Measurements from ENCODE around the gene RAPGEF2. TPM values are rescaled to one million over a fixed set of nuclear protein-coding genes. Genes with fewer than 3 reads are reported as not detected.

Gene RAPGEF2
- total RNA-seq, 1 experiment from 2014 or later = 37.1 TPM

- no peak for DNase-seq
- Histone ChIP-seq H2BK12ac (ENCODE audit: insufficient read length, low read depth, low read length) (no peak overlapping the region), H3K9ac (ENCODE audit: extremely low read depth, insufficient read length, low read length) (no peak overlapping the region), H3K23me2 (ENCODE audit: insufficient read length, low read depth, low read length, poor library complexity, severe bottlenecking) (no peaks in the 10 kb centered on the region), H3K9me3 (ENCODE audit: control insufficient read depth, low read depth, low read length) (no peaks in the 10 kb centered on the region), H3K18ac (ENCODE audit: insufficient read length, low read depth, low read length) (no peak overlapping the region), H3K27ac (ENCODE audit: insufficient read length, low read depth, low read length) (no peak overlapping the region), H4K8ac (replicated peaks; ENCODE audit: insufficient read length, low read depth, low read length) (no peak overlapping the region), H3T11ph (ENCODE audit: low read length) (no peak overlapping the region), H3K79me2 (ENCODE audit: insufficient read depth, low read length) (no peaks in the 10 kb centered on the region), H4K5ac (ENCODE audit: insufficient read length, low read depth, low read length) (no peak overlapping the region), H4K20me1 (ENCODE audit: control insufficient read depth, insufficient read depth, insufficient read length) (no peaks in the 10 kb centered on the region), H4K91ac (ENCODE audit: insufficient read length, low read depth, low read length) (no peak overlapping the region), H2BK15ac (ENCODE audit: low read depth, low read length) (no peak overlapping the region), H3K23ac (ENCODE audit: insufficient read length, low read depth, low read length) (no peak overlapping the region), H3K4ac (ENCODE audit: low read depth, low read length) (no peak overlapping the region), H3K79me1 (ENCODE audit: insufficient read depth, low read depth, low read length, poor library complexity, severe bottlenecking) (no peaks in the 10 kb centered on the region), H3K27me3 (ENCODE audit: insufficient read depth, low read length) (no peaks in the 10 kb centered on the region), H3K14ac (ENCODE audit: insufficient read depth, low read length) (no peak overlapping the region), H2BK5ac (ENCODE audit: insufficient read length, low read length) (no peak overlapping the region), H2AFZ (ENCODE audit: low read length) (no peak overlapping the region), H3K4me1 (ENCODE audit: insufficient read depth, low read length) (no peaks in the 10 kb centered on the region), H2AK5ac (ENCODE audit: insufficient read length, low read length) (no peak overlapping the region), H2BK120ac (ENCODE audit: low read depth, low read length, poor library complexity, severe bottlenecking) (no peak overlapping the region), H3K4me2 (ENCODE audit: insufficient read depth, insufficient read length, low read length) (no peak overlapping the region), H3K56ac (ENCODE audit: insufficient read length, low read depth, low read length) (no peak overlapping the region), H2BK20ac (ENCODE audit: low read depth, low read length, poor library complexity, severe bottlenecking) (no peak overlapping the region)
- Mint-ChIP-seq H3K9me3 (no peaks in the 10 kb centered on the region), H3K27ac (no peak overlapping the region), H3K27me3 (ENCODE audit: low read depth) (no peaks in the 10 kb centered on the region), H3K4me3 (no peak overlapping the region), H3K4me1 (no peaks in the 10 kb centered on the region), H3K36me3 (ENCODE audit: insufficient read depth in 1 of 3, low read depth in 3 of 3) (peaks cover 2 to 16% (median 14%) of the 10 kb centered on the region in 3 experiments; a peak in 5 of 7 replicates)
- TF ChIP-seq, protein P1, sequence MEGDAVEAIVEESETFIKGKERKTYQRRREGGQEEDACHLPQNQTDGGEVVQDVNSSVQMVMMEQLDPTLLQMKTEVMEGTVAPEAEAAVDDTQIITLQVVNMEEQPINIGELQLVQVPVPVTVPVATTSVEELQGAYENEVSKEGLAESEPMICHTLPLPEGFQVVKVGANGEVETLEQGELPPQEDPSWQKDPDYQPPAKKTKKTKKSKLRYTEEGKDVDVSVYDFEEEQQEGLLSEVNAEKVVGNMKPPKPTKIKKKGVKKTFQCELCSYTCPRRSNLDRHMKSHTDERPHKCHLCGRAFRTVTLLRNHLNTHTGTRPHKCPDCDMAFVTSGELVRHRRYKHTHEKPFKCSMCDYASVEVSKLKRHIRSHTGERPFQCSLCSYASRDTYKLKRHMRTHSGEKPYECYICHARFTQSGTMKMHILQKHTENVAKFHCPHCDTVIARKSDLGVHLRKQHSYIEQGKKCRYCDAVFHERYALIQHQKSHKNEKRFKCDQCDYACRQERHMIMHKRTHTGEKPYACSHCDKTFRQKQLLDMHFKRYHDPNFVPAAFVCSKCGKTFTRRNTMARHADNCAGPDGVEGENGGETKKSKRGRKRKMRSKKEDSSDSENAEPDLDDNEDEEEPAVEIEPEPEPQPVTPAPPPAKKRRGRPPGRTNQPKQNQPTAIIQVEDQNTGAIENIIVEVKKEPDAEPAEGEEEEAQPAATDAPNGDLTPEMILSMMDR (conservative IDR thresholded peaks at IDR 0.05) = no peak
- no CpG with 5 or more reads among the region's 2 CpGs for WGBS (ENCODE audit: extremely low coverage, insufficient read length, low lambda C conversion rate)
Observed at GRCh38 chr4:159328766-159329165, 225.9 kb downstream of the RAPGEF2 start.
